Kasumi-1 (cell line): Measurements from ENCODE around the gene CBX8.

Experiments used
- DNase-seq, 2 experiments: peaks; one replicate each; lab custom pipeline; 2025; lab: John Stamatoyannopoulos, UW

CBX8 gene

DNA sequence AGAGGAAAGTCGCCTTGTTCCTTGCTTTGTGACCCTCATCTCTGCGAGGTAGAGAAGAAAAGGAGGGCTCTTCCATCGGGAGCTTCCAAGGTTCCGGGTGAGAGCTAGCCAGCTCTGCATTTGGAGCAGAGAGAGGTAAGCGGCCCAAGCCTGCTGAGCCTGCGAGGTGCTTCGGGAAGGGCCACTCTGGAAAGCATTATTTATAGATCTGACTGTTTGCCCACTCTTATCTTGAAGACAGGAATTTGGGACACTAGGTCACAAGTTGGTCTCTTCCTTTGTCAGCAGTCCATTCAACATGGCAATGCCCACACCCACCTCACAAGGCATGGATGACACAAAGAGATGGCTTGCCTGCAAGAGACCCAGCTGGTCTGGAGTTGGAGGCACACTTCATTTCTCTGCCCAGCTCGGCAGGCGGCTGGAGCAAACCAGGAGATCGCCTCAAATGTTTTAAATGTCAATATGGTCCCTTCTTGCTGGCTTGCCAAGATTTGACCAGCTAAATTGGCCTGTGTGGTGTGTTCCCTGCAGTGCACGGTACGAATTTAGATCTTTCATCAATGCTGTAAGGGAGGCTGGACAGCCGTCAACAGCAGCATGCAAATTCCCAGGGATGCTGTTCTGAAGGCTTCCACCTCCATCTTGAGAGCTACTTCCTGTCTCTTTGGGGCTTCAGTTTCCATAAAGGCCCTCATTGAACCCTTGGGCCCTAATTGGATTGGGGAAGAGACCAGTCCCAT, 22.8 kb upstream of the CBX8 start:
- no peak for DNase-seq

DNA sequence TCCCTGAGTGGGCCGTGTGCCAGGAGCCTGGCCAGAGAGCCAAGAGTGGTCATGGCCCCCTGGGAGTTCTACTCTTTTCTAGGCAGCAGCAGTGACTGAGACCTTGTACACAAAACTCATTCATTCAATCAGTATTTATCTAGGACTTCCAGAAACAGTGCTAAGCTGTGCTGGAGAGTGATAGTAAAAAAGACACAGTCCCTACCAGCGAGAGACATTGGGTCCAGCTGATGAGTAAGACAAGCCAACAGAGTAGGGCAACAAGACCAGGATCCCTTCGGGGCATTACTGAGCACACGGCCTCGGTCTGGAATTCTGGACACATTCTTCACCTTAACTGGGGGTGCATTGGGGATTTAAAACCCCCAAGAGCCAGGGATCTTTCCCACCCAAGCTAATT, 22.2 kb upstream of the CBX8 start:
- DNase-seq: no peak

- no peak for DNase-seq
These were observed 21.3 kb upstream of the CBX8 start for GRCh38 chr17:79818026-79818758.

GRCh38 chr17:79815836-79816461, 19.1 kb upstream of the CBX8 start:
- no peak for DNase-seq

- DNase-seq: no peak
These were observed 18.3 kb upstream of the CBX8 start for GRCh38 chr17:79814974-79815835.

DNA sequence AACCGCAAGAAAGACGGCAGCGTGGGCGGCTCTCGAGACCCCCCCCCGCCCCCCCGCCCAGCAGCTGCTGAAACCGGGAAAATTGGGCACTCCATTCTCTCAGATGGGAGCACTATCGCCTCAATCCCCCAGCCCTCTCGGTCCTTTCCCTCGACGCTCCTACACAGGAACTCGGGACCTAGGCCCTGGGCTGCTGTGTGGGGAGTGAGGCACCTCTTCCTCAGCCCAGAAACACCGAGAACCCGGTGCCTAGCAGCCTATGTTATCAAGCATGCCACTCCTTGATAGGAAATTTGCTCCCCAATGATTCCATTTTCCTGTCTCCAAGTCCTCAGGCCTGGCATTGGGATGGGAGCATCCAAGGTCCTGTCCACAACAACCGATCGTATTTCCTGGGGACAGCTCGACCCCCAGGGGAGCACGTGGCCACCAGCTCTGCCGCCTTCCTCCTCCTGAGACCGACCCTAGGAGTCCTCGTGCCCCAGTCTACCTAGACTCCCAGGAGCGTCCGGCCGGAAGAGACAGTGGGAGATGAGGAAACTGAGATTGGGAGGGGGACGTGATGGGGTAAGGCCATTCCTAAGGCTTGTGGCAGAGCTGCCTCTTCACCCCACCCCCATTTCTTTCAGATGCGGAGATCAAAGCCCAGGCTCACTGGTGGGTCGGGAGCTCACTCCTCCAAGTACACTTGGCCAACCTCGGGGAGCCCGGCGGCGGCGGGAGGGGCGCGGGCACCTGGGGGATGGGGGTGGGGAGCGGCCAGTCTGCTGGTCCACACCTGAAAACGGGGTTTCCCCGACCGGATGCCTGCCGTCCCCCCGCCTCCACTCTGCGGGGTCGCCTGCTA, 17.5 kb upstream of the CBX8 start:
- DNase-seq: no peak

DNA sequence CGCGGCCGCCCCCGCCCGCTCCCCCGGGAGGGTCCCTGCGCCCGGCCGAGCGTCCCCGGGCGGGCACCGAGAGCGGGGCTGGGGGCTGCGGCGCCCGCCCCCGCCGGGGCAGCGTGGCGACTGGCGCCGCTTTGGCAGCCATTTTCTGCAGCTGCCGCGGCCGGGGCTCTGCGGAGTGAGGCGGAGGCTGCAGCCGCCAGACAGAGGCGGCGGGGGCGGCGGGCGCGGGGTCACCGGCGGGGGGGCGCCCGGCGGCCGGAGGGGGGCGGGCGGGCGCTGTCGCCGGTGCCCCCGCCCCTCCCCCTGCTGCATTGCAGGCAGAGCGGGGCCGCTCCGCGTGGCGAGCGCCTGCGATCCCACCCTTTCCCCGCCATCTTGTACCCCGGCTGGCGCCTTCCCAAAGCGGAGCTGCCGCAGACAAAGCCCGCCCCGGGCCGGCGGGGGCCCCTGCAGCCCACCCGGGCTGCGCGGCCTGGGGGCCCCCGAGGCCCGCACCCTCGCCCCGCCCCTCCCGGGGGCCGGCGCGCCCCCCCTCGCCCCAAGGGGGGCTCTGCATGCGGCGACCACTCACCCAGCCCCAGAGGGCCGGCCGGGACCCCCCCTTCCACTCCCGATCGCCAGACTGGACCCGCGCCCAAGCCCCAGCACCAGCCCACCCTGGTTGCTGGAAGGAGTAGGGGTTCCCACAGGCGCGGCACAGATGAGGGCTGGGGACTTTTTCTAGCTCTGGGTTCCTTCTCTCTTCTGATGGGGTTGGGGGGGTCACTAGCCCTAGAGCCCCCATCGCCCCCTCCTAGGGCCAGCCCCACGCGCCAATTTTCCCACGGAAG, 16.6 kb upstream of the CBX8 start:
- DNase-seq: no peak

- no peak for DNase-seq
These were observed 15.7 kb upstream of the CBX8 start for GRCh38 chr17:79812353-79813258.

DNA sequence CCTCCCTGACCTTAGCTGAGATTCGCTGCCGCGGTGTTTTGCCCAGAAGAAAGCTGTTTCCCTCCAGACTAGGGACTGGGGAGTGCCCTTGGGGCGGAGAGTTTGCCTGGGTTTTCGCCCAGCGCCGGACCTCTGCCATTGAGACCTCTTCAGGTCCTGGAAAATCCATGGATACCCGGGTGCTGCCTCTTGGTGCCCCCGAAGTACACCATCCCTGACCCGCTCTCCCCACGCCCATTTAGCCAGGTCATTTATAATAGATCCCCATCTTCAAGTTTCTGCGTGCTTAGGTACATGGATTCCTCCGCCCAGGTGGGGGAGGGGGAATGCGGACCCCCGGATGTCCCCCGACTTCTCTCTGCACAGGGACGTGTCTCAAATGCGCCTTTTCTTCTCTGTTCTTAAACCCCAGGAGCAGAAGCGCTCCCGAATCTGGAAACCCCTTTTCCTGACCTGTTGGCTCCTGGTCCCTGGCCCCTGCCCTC, 15.0 kb upstream of the CBX8 start:
- no peak for DNase-seq

DNA sequence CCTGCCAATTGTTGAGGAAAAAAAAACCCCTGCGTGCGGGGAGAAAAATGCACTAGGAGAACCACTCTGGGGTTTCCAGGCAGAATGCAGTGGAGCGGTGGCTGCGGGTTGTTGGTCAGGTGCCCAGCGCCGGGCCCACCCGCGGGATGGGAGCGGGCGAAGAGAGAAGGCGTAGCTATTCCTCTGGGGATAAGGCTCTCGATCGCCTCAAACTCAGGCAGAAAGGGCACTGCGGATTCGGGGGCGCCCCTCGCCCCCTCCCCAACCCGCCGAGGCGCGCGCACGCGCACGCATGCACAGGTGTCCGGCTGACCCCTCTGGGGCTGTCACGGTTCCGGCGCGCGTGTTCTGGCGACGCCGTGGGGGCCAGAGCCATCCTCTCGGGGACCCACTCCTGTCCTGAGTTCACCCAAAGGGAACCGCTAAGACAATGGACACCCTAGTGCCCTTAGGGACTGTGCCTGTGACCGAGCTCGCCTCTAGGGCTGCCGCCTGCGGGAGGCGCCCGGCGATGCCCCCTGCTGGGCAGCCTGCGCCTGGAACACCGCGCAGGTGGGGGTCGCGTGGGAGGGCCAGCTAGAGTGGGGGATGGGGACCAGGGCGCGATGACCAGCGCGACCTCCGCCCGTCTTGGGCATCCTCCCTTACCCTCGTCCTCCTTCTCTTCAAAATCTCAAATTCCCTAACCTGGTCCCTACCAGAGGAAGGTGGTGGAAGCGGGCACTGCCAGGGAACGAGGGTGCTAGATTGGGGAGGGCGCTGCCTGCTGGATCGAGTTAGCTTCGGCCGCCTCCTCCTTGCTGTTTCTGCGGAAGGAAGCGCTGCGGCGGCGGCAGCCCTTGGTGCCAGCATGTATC, 14.4 kb upstream of the CBX8 start:
- DNase-seq: peak; percentile 57 to 61

- DNase-seq: peak; percentile 77 to 79
These were observed 13.5 kb upstream of the CBX8 start for GRCh38 chr17:79810130-79811010.

- DNase-seq: no peak
These were observed 12.8 kb upstream of the CBX8 start for GRCh38 chr17:79809530-79810129.

- peak; percentile 49 to 53 for DNase-seq
These were observed 12.1 kb upstream of the CBX8 start for GRCh38 chr17:79808763-79809529.

DNA sequence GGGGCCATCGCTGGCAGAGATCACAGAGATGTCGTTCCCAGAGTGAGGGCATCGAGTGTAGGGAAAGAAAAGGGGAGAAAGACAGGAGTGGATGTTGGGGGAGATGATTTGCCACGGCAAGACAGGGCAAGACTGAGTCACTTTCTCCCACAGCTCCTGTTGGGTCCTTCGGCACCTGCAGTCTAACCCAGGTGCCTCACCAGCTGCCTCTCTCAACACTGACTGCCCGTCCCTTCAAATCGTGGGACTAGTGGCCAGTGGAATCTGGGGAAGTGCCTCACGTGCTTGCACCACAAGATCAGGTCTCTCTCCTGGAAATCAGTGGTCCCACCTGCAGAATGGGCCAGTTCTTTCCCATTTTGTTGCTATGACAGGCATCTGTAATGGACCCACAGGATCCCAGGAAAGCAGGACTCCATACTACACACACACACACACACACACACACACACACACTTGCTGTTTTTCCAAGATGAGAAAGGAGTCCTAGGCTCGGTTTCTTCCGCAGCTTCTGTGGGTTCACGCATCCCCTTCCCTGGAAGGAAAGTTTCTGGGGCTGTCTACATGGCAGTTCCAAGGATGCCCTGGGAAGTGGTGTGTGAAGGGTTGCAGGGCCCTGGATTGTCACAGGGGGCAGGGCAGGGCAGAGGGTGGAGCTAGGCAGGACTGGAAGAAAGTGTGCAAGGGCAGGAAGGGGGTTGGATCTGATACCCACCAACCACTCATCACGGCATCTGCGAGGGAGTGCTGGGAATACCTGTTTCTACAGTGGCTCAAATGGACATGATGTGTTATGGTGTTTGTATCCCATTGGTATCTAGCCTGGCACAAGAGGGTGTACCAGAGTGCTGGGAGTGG, 10.2 kb upstream of the CBX8 start:
- DNase-seq: no peak

DNA sequence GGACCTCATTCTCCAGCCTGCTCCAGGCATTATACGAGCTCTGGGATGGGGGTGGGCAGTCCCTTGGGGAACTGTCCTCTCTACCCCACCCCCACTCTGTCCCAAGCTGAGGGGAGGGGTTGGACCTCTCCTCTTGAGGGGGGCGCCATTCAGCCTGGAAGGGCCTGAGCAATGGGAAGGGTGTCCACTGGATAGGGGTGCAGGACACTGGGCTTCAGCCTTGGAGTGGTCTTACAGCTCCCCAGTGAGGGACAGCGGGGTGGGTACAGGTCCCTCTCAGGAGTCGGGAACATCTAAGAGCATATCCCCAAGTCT, 9.5 kb upstream of the CBX8 start:
- DNase-seq: no peak
